Mucosa of stomach (tissue), 1 donor: ENCODE data around the gene PTPRM.

Experiments
- H3K27me3 ChIP-seq: one replicate; pipeline ENCODE4 v1.7.0; 2013; ENCODE audit warnings: mild to moderate bottlenecking, low read length; ENCODE audit not compliant: control insufficient read depth, insufficient read depth
- H3K36me3 ChIP-seq: one replicate; pipeline ENCODE4 v1.7.0; 2013; ENCODE audit warnings: low read length; ENCODE audit not compliant: control insufficient read depth, insufficient read depth
- H3K4me1 ChIP-seq: one replicate; pipeline ENCODE4 v1.7.0; 2013; ENCODE audit warnings: mild to moderate bottlenecking, low read length; ENCODE audit not compliant: control insufficient read depth, insufficient read depth
- H3K4me3 ChIP-seq: one replicate; pipeline ENCODE4 v1.7.0; 2013; ENCODE audit warnings: low read length
- H3K9ac ChIP-seq: one replicate; pipeline ENCODE4 v1.7.0; 2013; ENCODE audit warnings: mild to moderate bottlenecking, low read length, moderate library complexity
- H3K9me3 ChIP-seq: one replicate; pipeline ENCODE4 v1.7.0; 2013; ENCODE audit warnings: mild to moderate bottlenecking, low read length, moderate library complexity; ENCODE audit not compliant: control insufficient read depth
- donor health status: Pancreatic carcinoma.

PTPRM gene

GRCh38 chr18:7548221-7548620, 18.9 kb upstream of the PTPRM start:
- Histone ChIP-seq H3K9me3 (no peaks in the 10 kb centered on the region), H3K4me3 (no peak overlapping the region), H3K4me1 (no peaks in the 10 kb centered on the region), H3K27me3 (no peaks in the 10 kb centered on the region), H3K36me3 (no peaks in the 10 kb centered on the region), H3K9ac (no peak overlapping the region)

DNA sequence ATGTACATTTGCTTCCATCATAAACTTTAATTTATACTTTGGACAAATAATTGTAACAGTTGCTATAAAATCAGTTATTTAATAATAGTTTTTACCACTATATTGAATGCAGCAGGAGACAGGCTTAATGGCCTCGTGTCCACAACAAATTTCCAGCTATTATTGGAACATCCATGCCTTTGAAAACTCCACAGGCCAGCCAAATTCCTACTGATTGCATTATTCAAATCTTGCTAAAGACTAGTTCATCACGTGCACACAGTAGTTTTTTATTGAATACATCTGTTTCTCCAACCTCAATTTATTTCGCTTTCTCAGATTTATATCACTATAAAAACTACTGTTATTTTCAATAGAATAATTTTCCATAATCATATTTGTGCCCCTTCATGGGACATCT, 18.4 kb upstream of the PTPRM start:
- no peaks in the 10 kb centered on the region for H3K4me1 ChIP-seq
- no peaks in the 10 kb centered on the region for H3K27me3 ChIP-seq
- H3K9me3 ChIP-seq: no peaks in the 10 kb centered on the region
- no peaks in the 10 kb centered on the region for H3K36me3 ChIP-seq
- H3K9ac ChIP-seq: no peak overlapping the region
- no peak overlapping the region for H3K4me3 ChIP-seq

GRCh38 chr18:7557973-7558372, 9.1 kb upstream of the PTPRM start:
- no peaks in the 10 kb centered on the region for H3K36me3 ChIP-seq
- no peaks in the 10 kb centered on the region for H3K9me3 ChIP-seq
- H3K4me3 ChIP-seq: no peak overlapping the region
- no peaks in the 10 kb centered on the region for H3K27me3 ChIP-seq
- no peaks in the 10 kb centered on the region for H3K4me1 ChIP-seq
- no peak overlapping the region for H3K9ac ChIP-seq

DNA sequence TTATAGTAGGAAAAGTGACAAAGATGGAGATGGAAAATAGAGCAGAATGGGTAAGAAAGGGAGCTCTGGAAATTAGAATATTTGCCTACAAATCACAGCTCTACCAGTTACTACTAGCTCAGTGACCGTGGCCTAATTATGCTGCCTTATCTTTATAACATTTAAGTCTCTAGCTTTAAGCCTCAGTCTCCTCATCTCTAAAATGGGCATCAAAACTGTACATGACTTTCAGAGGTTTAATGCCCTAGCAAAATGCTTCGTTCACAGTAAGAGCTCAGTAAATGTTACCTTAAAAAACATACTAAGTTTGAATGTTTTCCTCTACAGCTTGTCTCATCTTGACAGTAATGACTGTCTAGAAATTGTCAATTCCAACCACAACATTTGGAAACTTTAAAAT, 8.3 kb upstream of the PTPRM start:
- H3K27me3 ChIP-seq: no peaks in the 10 kb centered on the region
- H3K36me3 ChIP-seq: no peaks in the 10 kb centered on the region
- H3K9ac ChIP-seq: no peak overlapping the region
- H3K4me1 ChIP-seq: no peaks in the 10 kb centered on the region
- no peaks in the 10 kb centered on the region for H3K9me3 ChIP-seq
- no peak overlapping the region for H3K4me3 ChIP-seq

GRCh38 chr18:7559709-7560319, 7.3 kb upstream of the PTPRM start:
- Histone ChIP-seq H3K27me3 (peaks cover 4% of the 10 kb centered on the region), H3K9ac (no peak overlapping the region), H3K36me3 (no peaks in the 10 kb centered on the region), H3K9me3 (no peaks in the 10 kb centered on the region), H3K4me1 (no peaks in the 10 kb centered on the region), H3K4me3 (no peak overlapping the region)

- no peaks in the 10 kb centered on the region for H3K9me3 ChIP-seq
- H3K4me1 ChIP-seq: peaks cover 3% of the 10 kb centered on the region
- no peak overlapping the region for H3K4me3 ChIP-seq
- peaks cover 6% of the 10 kb centered on the region for H3K27me3 ChIP-seq
- H3K9ac ChIP-seq: no peak overlapping the region
- no peaks in the 10 kb centered on the region for H3K36me3 ChIP-seq
Observed at GRCh38 chr18:7561909-7562460, 5.1 kb upstream of the PTPRM start.

DNA sequence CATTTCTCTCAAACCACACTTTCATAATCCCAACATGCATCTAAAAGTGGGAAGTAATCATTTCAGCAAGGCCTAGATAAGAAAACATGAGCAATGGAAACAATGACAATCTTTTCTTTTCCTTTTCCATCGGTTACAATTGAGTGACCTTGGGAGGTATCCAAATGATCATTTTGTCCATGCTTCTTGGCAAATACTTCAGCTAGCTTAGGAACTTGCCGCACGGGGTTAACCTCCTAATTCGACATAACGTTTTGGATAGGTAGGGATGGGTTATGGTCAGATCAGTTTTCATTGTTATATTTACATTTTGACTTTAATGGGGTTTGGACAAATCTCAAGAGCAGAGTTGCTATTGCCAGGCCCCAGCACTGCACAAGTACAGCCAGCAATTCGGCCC, 4.6 kb upstream of the PTPRM start:
- no peak overlapping the region for H3K4me3 ChIP-seq
- peaks cover 8% of the 10 kb centered on the region for H3K27me3 ChIP-seq
- no peak overlapping the region for H3K9ac ChIP-seq
- H3K9me3 ChIP-seq: no peaks in the 10 kb centered on the region
- H3K36me3 ChIP-seq: no peaks in the 10 kb centered on the region
- H3K4me1 ChIP-seq: peaks cover 3% of the 10 kb centered on the region

DNA sequence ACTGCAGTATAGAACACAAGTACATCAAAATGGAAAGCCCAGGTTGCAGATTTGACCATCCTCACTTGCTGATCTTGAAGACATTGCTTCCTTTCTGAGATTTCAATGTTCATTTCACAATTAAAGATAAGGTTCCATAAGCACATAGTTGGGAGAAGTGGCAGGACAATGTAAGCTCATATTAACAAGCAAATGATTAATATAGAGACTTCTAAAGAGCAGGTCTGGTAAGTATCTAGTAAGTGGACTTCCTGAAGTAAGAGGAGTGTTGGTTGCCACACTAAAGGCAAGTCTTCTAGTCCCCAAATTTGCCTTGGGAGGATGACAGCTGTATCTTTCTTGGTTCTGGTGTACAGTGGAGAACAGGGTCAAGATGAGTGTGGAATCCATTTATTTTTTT, 1.4 kb upstream of the PTPRM start:
- Histone ChIP-seq H3K4me3 (no peak overlapping the region), H3K4me1 (peaks cover 3% of the 10 kb centered on the region), H3K36me3 (no peaks in the 10 kb centered on the region), H3K27me3 (peaks cover 16% of the 10 kb centered on the region), H3K9ac (no peak overlapping the region), H3K9me3 (no peaks in the 10 kb centered on the region)

DNA sequence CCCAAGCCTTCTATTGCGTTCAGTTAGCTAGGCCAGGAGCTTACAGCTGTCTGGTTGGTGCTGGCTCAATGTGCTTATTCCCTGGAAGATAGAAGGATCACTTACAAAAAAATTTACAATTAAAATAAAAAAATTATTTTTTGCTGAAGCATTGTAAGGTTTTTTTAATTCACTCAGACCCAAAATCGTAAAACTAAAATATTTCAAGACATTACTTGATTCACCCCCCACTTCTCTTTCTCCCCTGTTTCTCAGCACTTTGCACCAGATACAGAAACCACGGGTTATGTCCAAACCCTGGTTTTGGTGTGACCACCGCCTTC, 911 bp upstream of the PTPRM start:
- H3K36me3 ChIP-seq: no peaks in the 10 kb centered on the region
- H3K4me1 ChIP-seq: peaks cover 3% of the 10 kb centered on the region
- peaks cover 16% of the 10 kb centered on the region for H3K27me3 ChIP-seq
- no peaks in the 10 kb centered on the region for H3K9me3 ChIP-seq
- H3K9ac ChIP-seq: peak overlapping the region; percentile 74
- no peak overlapping the region for H3K4me3 ChIP-seq

DNA sequence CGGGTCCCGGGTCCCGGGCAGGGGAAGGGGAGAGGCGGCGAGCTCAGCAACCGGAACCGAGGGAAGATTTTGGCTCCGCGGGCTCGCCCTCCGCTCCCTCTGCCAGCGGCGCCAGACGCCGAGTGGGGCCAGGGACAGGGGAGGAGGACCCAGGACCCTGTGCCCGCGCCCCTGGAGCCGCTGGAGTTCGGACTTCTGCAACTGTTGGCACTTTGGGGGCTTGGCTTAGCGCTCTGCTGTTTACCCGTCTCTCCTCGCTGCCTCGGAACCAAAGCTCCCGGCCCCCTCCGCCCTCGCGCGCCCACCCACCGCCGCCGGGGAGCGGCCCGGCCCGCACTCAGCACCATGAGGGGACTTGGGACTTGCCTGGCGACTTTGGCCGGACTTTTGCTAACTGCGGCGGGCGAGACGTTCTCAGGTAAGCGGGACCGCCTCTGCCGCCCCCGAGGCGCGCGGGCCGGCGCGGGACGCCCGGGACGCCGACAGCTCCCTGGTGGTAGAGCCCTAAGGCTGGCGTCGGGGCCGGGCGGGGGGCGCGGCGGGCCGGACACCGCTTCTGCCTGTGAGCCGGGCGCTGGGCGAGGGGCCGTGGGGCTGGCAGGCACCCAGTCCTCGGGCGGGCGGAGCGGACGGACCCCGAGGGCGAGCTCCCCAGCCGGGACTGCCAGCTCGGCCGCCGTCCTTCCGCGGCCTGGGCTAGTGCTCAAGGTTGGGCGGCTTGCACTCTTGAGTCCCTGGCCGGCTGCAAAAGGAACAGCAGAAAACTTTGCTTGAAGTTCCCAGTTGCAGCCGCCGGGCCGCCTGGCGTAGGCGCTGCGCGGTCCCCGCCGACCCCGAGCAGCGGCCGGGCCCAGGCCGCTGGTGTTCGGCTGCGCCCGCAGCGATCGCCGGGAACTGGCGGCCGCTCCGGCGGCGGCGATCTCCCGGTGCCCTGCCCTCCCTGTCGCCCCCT, 634 bp downstream of the PTPRM start:
- Histone ChIP-seq H3K9me3 (no peaks in the 10 kb centered on the region), H3K4me3 (peak overlapping the region; percentile 53), H3K27me3 (peaks cover 16% of the 10 kb centered on the region), H3K36me3 (no peaks in the 10 kb centered on the region), H3K4me1 (peaks cover 3% of the 10 kb centered on the region), H3K9ac (peak overlapping the region; percentile 70)

DNA sequence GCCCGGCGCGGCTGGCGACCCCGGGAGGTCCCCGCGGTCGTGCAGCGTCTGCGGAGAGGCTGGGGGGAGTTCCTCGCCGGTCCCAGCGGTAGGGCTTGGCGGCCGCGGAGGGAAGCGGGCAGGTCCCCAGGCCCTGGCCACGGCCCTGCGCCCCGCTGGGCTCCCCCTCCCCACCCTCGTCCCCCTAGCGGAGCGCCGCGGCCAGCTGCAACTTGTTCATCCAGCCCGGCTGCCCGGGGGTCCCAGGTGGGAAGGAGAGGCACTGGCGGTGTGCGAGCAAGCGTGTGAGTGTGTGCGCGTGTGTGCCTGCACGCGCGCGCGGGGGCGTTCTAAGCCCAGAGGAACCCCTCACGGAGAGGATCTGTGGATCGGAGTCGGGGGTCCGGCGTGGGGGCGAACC, 1.3 kb downstream of the PTPRM start:
- Histone ChIP-seq H3K4me1 (peaks cover 3% of the 10 kb centered on the region), H3K36me3 (no peaks in the 10 kb centered on the region), H3K4me3 (no peak overlapping the region), H3K27me3 (peaks cover 16% of the 10 kb centered on the region), H3K9me3 (no peaks in the 10 kb centered on the region), H3K9ac (peak overlapping the region; percentile 45)

DNA sequence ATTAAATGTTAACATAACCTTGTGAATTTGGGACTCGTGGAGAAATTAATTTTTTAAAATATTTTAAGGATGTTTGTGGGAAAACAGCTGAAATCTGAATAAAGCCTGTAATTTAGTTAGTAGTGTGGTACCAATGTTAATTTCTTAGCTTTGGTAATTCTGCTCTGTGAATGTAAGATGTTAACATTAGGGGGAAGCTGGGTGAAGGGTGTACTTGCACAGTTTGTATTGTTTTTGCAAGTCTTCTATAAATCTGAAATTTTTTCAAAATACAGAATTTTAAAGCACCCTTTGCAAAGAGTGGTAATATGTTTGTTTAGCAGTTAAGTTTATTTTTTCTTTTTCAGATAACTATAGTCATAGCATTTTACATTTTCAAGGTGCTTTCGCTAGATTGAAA, 4.5 kb downstream of the PTPRM start:
- no peaks in the 10 kb centered on the region for H3K36me3 ChIP-seq
- no peak overlapping the region for H3K9ac ChIP-seq
- H3K4me3 ChIP-seq: no peak overlapping the region
- H3K4me1 ChIP-seq: no peaks in the 10 kb centered on the region
- H3K9me3 ChIP-seq: no peaks in the 10 kb centered on the region
- H3K27me3 ChIP-seq: peaks cover 10% of the 10 kb centered on the region
